WTC11 (cell line): Measurements from ENCODE around the gene TMEM245. TPM values are rescaled to one million over a fixed set of nuclear protein-coding genes. Genes with fewer than 3 reads are reported as not detected.

ENCODE experiments used
- ATAC-seq: fragments of 200-7000 bp; cut with Tn5 transposase; 2 replicates; pipeline ENCODE4 v1.10.0; 2021; ENCODE audit warnings: mild to moderate bottlenecking, moderate library complexity
- CTCF ChIA-PET: fragments of 300-600 bp; sonication (Branson Sonifier 250); formaldehyde crosslinking; loops from one replicate; lab custom pipeline; 2021; ENCODE audit warnings: antibody characterized with exemption; lab: Charles Lee
- POLR2A ChIA-PET: fragments of 350-600 bp; sonication (Branson Sonifier 250); formaldehyde crosslinking; loops from one replicate; lab custom pipeline; 2021; ENCODE audit warnings: antibody characterized with exemption; lab: Charles Lee
- DNase-seq: peaks from one replicate; pipeline ENCODE4 v3.0.0; 2021; ENCODE audit warnings: low spot score
- H3K27ac Mint-ChIP-seq: 2 replicates; pipeline ENCODE4 v1.8.0; 2021; ENCODE audit warnings: mixed read lengths
- H3K27me3 Mint-ChIP-seq: 2 replicates; pipeline ENCODE4 v1.8.0; 2021; ENCODE audit warnings: low read depth, mild to moderate bottlenecking, moderate library complexity, mixed read lengths
- H3K36me3 Mint-ChIP-seq: 2 replicates; pipeline ENCODE4 v1.8.0; 2021; ENCODE audit warnings: mixed read lengths
- H3K4me1 Mint-ChIP-seq: 2 replicates; pipeline ENCODE4 v1.8.0; 2022; ENCODE audit warnings: mixed read lengths
- H3K4me3 Mint-ChIP-seq: 2 replicates; pipeline ENCODE4 v1.8.0; 2021; ENCODE audit warnings: mild to moderate bottlenecking, moderate library complexity, mixed read lengths
- H3K9me3 Mint-ChIP-seq: 2 replicates; pipeline ENCODE4 v1.8.0; 2021; ENCODE audit warnings: mixed read lengths
- ATF1 ChIP-seq: sonication (generic); formaldehyde crosslinking; IDR thresholded peaks from 2 replicates; pipeline ENCODE4 v1.8.1; 2023; ENCODE audit warnings: mild to moderate bottlenecking, moderate library complexity, missing genetic modification reagents
- CTCF ChIP-seq: fragments of 200-600 bp; IDR thresholded peaks from 2 replicates; pipeline ENCODE4 v1.8.0; 2022; ENCODE audit warnings: antibody characterized with exemption
- FOXJ3 ChIP-seq: sonication (generic); formaldehyde crosslinking; IDR thresholded peaks from 2 replicates; pipeline ENCODE4 v1.9.0; 2021; ENCODE audit warnings: missing genetic modification reagents, mild to moderate bottlenecking, borderline replicate concordance
- GRHL2 ChIP-seq: fragments of 250-450 bp; sonication (Bioruptor Pico); IDR thresholded peaks from 2 replicates; pipeline ENCODE4 v1.8.0; 2022; ENCODE audit warnings: mild to moderate bottlenecking, moderate library complexity; ENCODE audit not compliant: insufficient replicate concordance, severe bottlenecking
- JUN ChIP-seq: sonication (generic); formaldehyde crosslinking; IDR thresholded peaks from 2 replicates; pipeline ENCODE4 v1.8.0; 2023; ENCODE audit warnings: mild to moderate bottlenecking, missing genetic modification reagents
- MLX ChIP-seq: sonication (generic); formaldehyde crosslinking; IDR thresholded peaks from 2 replicates; pipeline ENCODE4 v1.8.1; 2023; ENCODE audit warnings: mild to moderate bottlenecking, missing genetic modification reagents, moderate library complexity
- NFATC4 ChIP-seq: fragments of 250-450 bp; sonication (Bioruptor Pico); IDR thresholded peaks from 2 replicates; pipeline ENCODE4 v1.9.0; 2021; ENCODE audit warnings: mild to moderate bottlenecking
- NFE2L1 ChIP-seq: sonication (generic); formaldehyde crosslinking; IDR thresholded peaks from 2 replicates; pipeline ENCODE4 v1.8.1; 2023; ENCODE audit warnings: missing genetic modification reagents
- NR1H2 ChIP-seq: sonication (generic); formaldehyde crosslinking; IDR thresholded peaks from 2 replicates; pipeline ENCODE4 v1.9.0; 2021; ENCODE audit warnings: mild to moderate bottlenecking, moderate library complexity, missing genetic modification reagents
- NR2C2 ChIP-seq: sonication (generic); formaldehyde crosslinking; IDR thresholded peaks from 2 replicates; pipeline ENCODE4 v1.8.0; 2022; ENCODE audit warnings: mild to moderate bottlenecking, missing genetic modification reagents
- NR3C1 ChIP-seq: sonication (generic); formaldehyde crosslinking; conservative IDR thresholded peaks from 2 replicates; pipeline ENCODE4 v1.8.1; 2023; ENCODE audit warnings: low read depth, mild to moderate bottlenecking, missing genetic modification reagents
- PRDM15 ChIP-seq: sonication (generic); formaldehyde crosslinking; IDR thresholded peaks from 2 replicates; pipeline ENCODE4 v1.8.0; 2022; ENCODE audit warnings: missing genetic modification reagents
- PREB ChIP-seq: sonication (generic); formaldehyde crosslinking; IDR thresholded peaks from 2 replicates; pipeline ENCODE4 v1.8.1; 2022; ENCODE audit warnings: mild to moderate bottlenecking, missing genetic modification reagents, moderate library complexity, borderline replicate concordance
- TEAD1 ChIP-seq: sonication (generic); formaldehyde crosslinking; IDR thresholded peaks from 2 replicates; pipeline ENCODE4 v1.8.0; 2022; ENCODE audit warnings: mild to moderate bottlenecking, missing genetic modification reagents
- ZNF121 ChIP-seq: sonication (generic); formaldehyde crosslinking; IDR thresholded peaks from 2 replicates; pipeline ENCODE4 v1.8.0; 2023; ENCODE audit warnings: missing genetic modification reagents
- ZNF532 ChIP-seq: fragments of 250-450 bp; sonication (Bioruptor Pico); IDR thresholded peaks from 2 replicates; pipeline ENCODE4 v1.9.0; 2021; ENCODE audit warnings: mild to moderate bottlenecking, borderline replicate concordance
- total RNA-seq: library from RNA; stranded (reverse); gene quantifications from 3 replicates; pipeline ENCODE4 v1.2.3, GENCODE V29; 2021
- TF ChIP-seq, protein P1 (sequence below): sonication (generic); formaldehyde crosslinking; IDR thresholded peaks from 2 replicates; pipeline ENCODE4 v1.8.1; 2023; ENCODE audit warnings: mild to moderate bottlenecking, missing genetic modification reagents
- TF ChIP-seq, protein P2 (sequence below): sonication (generic); formaldehyde crosslinking; conservative IDR thresholded peaks from 2 replicates; pipeline ENCODE4 v1.8.1; 2022; ENCODE audit warnings: mild to moderate bottlenecking, missing genetic modification reagents
- TF ChIP-seq, protein P3 (sequence below): fragments of 250-450 bp; sonication (Bioruptor Pico); IDR thresholded peaks from 2 replicates; pipeline ENCODE4 v1.9.0; 2021; ENCODE audit warnings: moderate library complexity, mild to moderate bottlenecking, inconsistent platforms, borderline replicate concordance

Gene TMEM245
- total RNA-seq, 1 experiment from 2014 or later: 40.8 TPM

DNA sequence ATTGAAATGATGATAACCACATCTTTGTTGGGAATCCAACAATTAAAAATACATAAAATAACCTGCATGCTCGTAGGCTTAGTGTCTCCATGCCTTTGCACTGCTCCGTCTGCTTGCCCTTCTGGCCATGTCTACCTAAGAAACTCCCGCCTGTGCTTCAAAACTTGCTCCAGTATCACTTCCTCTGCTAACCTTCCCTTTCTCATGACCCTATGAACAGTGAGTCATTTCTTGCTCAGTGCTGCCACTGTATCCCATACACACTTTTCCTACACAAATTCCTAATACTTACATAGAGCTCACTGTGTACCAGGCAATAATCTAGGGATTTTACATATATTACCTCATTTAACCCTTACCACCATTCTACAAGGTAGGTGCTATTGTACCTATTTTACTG is 33.5 kb downstream of the TMEM245 start (continued):
- TF ChIP-seq ZNF532 (CRISPR knock-in tag): no peak
- no peak for TF ChIP-seq NFE2L1 (CRISPR knock-in tag)

DNA sequence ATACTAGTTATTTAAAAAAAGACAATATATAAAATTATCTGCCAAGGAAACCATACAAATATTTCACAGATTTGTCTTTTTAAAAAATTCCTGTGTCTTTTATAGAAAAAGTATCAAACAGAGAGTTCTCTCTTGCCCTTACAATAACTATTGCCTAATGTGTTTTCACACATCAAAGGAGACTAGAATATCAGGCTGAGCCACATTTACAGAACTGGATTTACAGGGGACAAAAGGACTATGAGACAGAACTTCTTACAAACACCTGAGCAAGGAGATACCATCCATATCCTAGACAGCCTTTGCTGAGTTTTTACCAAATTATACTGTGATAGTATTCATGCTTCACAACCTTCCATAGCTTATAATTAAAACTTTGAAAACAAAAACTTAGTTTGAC is 34.2 kb downstream of the TMEM245 start:
- DNase-seq: no peak
- POLR2A ChIA-PET: no interaction called here
- TF ChIP-seq, protein P1, sequence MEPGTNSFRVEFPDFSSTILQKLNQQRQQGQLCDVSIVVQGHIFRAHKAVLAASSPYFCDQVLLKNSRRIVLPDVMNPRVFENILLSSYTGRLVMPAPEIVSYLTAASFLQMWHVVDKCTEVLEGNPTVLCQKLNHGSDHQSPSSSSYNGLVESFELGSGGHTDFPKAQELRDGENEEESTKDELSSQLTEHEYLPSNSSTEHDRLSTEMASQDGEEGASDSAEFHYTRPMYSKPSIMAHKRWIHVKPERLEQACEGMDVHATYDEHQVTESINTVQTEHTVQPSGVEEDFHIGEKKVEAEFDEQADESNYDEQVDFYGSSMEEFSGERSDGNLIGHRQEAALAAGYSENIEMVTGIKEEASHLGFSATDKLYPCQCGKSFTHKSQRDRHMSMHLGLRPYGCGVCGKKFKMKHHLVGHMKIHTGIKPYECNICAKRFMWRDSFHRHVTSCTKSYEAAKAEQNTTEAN (CRISPR knock-in tag): no peak
- TF ChIP-seq NR3C1 (CRISPR knock-in tag): no peak
- TF ChIP-seq, protein P2, sequence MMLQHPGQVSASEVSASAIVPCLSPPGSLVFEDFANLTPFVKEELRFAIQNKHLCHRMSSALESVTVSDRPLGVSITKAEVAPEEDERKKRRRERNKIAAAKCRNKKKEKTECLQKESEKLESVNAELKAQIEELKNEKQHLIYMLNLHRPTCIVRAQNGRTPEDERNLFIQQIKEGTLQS: no peak
- no peak for TF ChIP-seq GRHL2 (CRISPR knock-in tag)
- TF ChIP-seq, protein P3, sequence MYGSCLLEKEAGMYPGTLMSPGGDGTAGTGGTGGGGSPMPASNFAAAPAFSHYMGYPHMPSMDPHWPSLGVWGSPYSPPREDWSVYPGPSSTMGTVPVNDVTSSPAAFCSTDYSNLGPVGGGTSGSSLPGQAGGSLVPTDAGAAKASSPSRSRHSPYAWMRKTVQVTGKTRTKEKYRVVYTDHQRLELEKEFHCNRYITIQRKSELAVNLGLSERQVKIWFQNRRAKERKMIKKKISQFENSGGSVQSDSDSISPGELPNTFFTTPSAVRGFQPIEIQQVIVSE (CRISPR knock-in tag): no peak
- TF ChIP-seq MLX (CRISPR knock-in tag): no peak
- H3K27me3 Mint-ChIP-seq: no peaks in the 10 kb centered on the region
- H3K4me3 Mint-ChIP-seq: no peak overlapping the region
- H3K4me1 Mint-ChIP-seq: no peaks in the 10 kb centered on the region
- no peak for ATAC-seq
- peaks cover 37% of the 10 kb centered on the region for H3K36me3 Mint-ChIP-seq
- CTCF ChIA-PET: no interaction called here
- no peak overlapping the region for H3K27ac Mint-ChIP-seq
- H3K9me3 Mint-ChIP-seq: no peaks in the 10 kb centered on the region

GRCh38 chr9:109083813-109084405 is 35.8 kb downstream of the TMEM245 start:
- ChIA-PET POLR2A (interaction anchor here (0.6 kb wide), 1 partner anchor 100 kb away, joined by 3 read pairs; no protein-coding TSS in a partner anchor), CTCF (no interaction called here)
- no peak for DNase-seq
- no peaks in the 10 kb centered on the region for H3K4me1 Mint-ChIP-seq
- H3K9me3 Mint-ChIP-seq: no peaks in the 10 kb centered on the region
- peaks cover 37% of the 10 kb centered on the region for H3K36me3 Mint-ChIP-seq
- peak overlapping the region; percentile 71 for H3K27ac Mint-ChIP-seq
- ATAC-seq: no peak
- H3K4me3 Mint-ChIP-seq: no peak overlapping the region
- no peaks in the 10 kb centered on the region for H3K27me3 Mint-ChIP-seq
- TF ChIP-seq NFATC4 (CRISPR knock-in tag): no peak
- no peak for TF ChIP-seq ZNF121 (CRISPR knock-in tag)
- TF ChIP-seq ATF1 (CRISPR knock-in tag): no peak
- TF ChIP-seq PRDM15 (CRISPR knock-in tag): no peak
- TF ChIP-seq TEAD1 (CRISPR knock-in tag): no peak
- no peak for TF ChIP-seq JUN (CRISPR knock-in tag)
- TF ChIP-seq NR1H2: no peak
- TF ChIP-seq CTCF: no peak
- no peak for TF ChIP-seq PREB (CRISPR knock-in tag)
- no peak for TF ChIP-seq NR2C2 (CRISPR knock-in tag)
- TF ChIP-seq FOXJ3 (CRISPR knock-in tag): no peak
